Neural progenitor cell (in vitro differentiated cells): ENCODE results near the gene ARHGAP24. TPM values are rescaled to one million over a fixed set of nuclear protein-coding genes. Genes with fewer than 3 reads are reported as not detected.

Experiments
- DNase-seq: peaks from one replicate; pipeline ENCODE4 v3.0.0-alpha.2; 2016; ENCODE audit warnings: low spot score
- H2AFZ ChIP-seq: fragments of 200-600 bp; sonication (generic); replicated peaks from 2 replicates; pipeline ENCODE4 v1.6.1; 2016; ENCODE audit warnings: antibody characterized with exemption
- H3F3A ChIP-seq: fragments of 200-600 bp; sonication (generic); 2 replicates; pipeline ENCODE4 v1.6.1; 2016; ENCODE audit warnings: antibody characterized with exemption, low read depth
- H3K27ac ChIP-seq: fragments of 200-600 bp; sonication (generic); 2 replicates; pipeline ENCODE4 v1.5.1; 2016; ENCODE audit warnings: mild to moderate bottlenecking
- H3K27me3 ChIP-seq: fragments of 200-600 bp; sonication (generic); 2 replicates; pipeline ENCODE4 v1.6.1; 2016; ENCODE audit warnings: mild to moderate bottlenecking, moderate library complexity
- H3K36me3 ChIP-seq: fragments of 200-600 bp; sonication (generic); 2 replicates; pipeline ENCODE4 v1.5.1; 2016
- H3K4me1 ChIP-seq: fragments of 200-600 bp; sonication (generic); 2 replicates; pipeline ENCODE4 v1.6.1; 2016; ENCODE audit warnings: mixed run types
- H3K4me2 ChIP-seq: fragments of 200-600 bp; sonication (generic); 2 replicates; pipeline ENCODE4 v1.6.1; 2016
- H3K4me3 ChIP-seq: fragments of 200-600 bp; sonication (generic); 2 replicates; pipeline ENCODE4 v1.5.1; 2016
- H3K79me2 ChIP-seq: fragments of 200-600 bp; sonication (generic); 2 replicates; pipeline ENCODE4 v1.6.1; 2016; ENCODE audit warnings: low read depth
- H3K9ac ChIP-seq: fragments of 200-600 bp; sonication (generic); 2 replicates; pipeline ENCODE4 v1.6.1; 2016
- H3K9me3 ChIP-seq: fragments of 200-600 bp; sonication (generic); 2 replicates; pipeline ENCODE4 v1.5.1; 2016; ENCODE audit warnings: low read depth
- H4K20me1 ChIP-seq: fragments of 200-600 bp; sonication (generic); 2 replicates; pipeline ENCODE4 v1.6.1; 2016; ENCODE audit warnings: low read depth
- H3K27ac Mint-ChIP-seq: 3 replicates; pipeline ENCODE4 v1.8.0; 2021; ENCODE audit warnings: mixed read lengths
- H3K27me3 Mint-ChIP-seq: 2 replicates; pipeline ENCODE4 v1.8.0; 2022; ENCODE audit warnings: low read depth, mild to moderate bottlenecking, inconsistent platforms, moderate library complexity, mixed read lengths; ENCODE audit not compliant: insufficient read depth
- H3K36me3 Mint-ChIP-seq: 3 replicates; pipeline ENCODE4 v1.8.0; 2021; ENCODE audit warnings: mixed read lengths
- H3K4me1 Mint-ChIP-seq: 3 replicates; pipeline ENCODE4 v1.8.0; 2021; ENCODE audit warnings: mixed read lengths
- H3K4me3 Mint-ChIP-seq: 3 replicates; pipeline ENCODE4 v1.8.0; 2021; ENCODE audit warnings: mild to moderate bottlenecking, moderate library complexity, mixed read lengths
- H3K9me3 Mint-ChIP-seq: 3 replicates; pipeline ENCODE4 v1.8.0; 2020; ENCODE audit warnings: mixed read lengths
- CTCF ChIP-seq: fragments of 200-600 bp; sonication (generic); IDR thresholded peaks from 2 replicates; pipeline ENCODE4 v1.5.1; 2017; ENCODE audit warnings: antibody characterized with exemption, mild to moderate bottlenecking
- EZH2 ChIP-seq: fragments of 200-600 bp; sonication (generic); IDR thresholded peaks from 2 replicates; pipeline ENCODE4 v1.6.1; 2017; ENCODE audit warnings: antibody characterized with exemption, mild to moderate bottlenecking, moderate library complexity
- EZH2phosphoT487 ChIP-seq: fragments of 200-600 bp; sonication (generic); IDR thresholded peaks from 2 replicates; pipeline ENCODE4 v1.6.1; 2017; ENCODE audit warnings: antibody characterized with exemption
- total RNA-seq: library from RNA; depleted of rRNA; stranded (reverse); fragments of >200 nt; gene quantifications from 2 replicates; pipeline ENCODE4 v1.2.3, GENCODE V29; 2015; ENCODE audit warnings: low replicate concordance

ARHGAP24 gene
- total RNA-seq, 1 donor from 2014 or later: 2.2 TPM

- H3K9me3 ChIP-seq: no peaks in the 10 kb centered on the region
- no peaks in the 10 kb centered on the region for H4K20me1 ChIP-seq
- no peak overlapping the region for H3K4me3 Mint-ChIP-seq
- H3K36me3 Mint-ChIP-seq: no peaks in the 10 kb centered on the region
- no peak overlapping the region for H3K4me2 ChIP-seq
- TF ChIP-seq CTCF (no peak), EZH2phosphoT487 (no peak), EZH2 (no peak)
- no peaks in the 10 kb centered on the region for H3K4me1 ChIP-seq
- H3K36me3 ChIP-seq: no peaks in the 10 kb centered on the region
- no peaks in the 10 kb centered on the region for H3F3A ChIP-seq
- no peak overlapping the region for H3K27ac Mint-ChIP-seq
- no peaks in the 10 kb centered on the region for H3K79me2 ChIP-seq
- no peak overlapping the region for H3K4me3 ChIP-seq
- no peak overlapping the region for H3K9ac ChIP-seq
- no peaks in the 10 kb centered on the region for H3K27me3 Mint-ChIP-seq
- H3K27ac ChIP-seq: no peak overlapping the region
- DNase-seq: no peak
- H2AFZ ChIP-seq: no peak overlapping the region
- no peaks in the 10 kb centered on the region for H3K9me3 Mint-ChIP-seq
- H3K4me1 Mint-ChIP-seq: no peaks in the 10 kb centered on the region
- H3K27me3 ChIP-seq: no peaks in the 10 kb centered on the region
These were observed 314.3 kb downstream of the ARHGAP24 start for GRCh38 chr4:85789241-85789640.

GRCh38 chr4:85790582-85790981, 315.6 kb downstream of the ARHGAP24 start:
- no peak for TF ChIP-seq CTCF
- TF ChIP-seq EZH2phosphoT487: no peak
- no peak for TF ChIP-seq EZH2
- Histone ChIP-seq H3K79me2 (no peaks in the 10 kb centered on the region), H3K9ac (no peak overlapping the region), H4K20me1 (no peaks in the 10 kb centered on the region), H3K36me3 (no peaks in the 10 kb centered on the region), H3K4me1 (no peaks in the 10 kb centered on the region), H3K27me3 (no peaks in the 10 kb centered on the region), H3K27ac (no peak overlapping the region), H3F3A (no peaks in the 10 kb centered on the region), H3K9me3 (no peaks in the 10 kb centered on the region), H2AFZ (no peak overlapping the region), H3K4me2 (no peak overlapping the region), H3K4me3 (no peak overlapping the region)
- H3K9me3 Mint-ChIP-seq: no peaks in the 10 kb centered on the region
- H3K4me3 Mint-ChIP-seq: no peak overlapping the region
- no peak for DNase-seq
- H3K27me3 Mint-ChIP-seq: no peaks in the 10 kb centered on the region
- no peaks in the 10 kb centered on the region for H3K4me1 Mint-ChIP-seq
- no peaks in the 10 kb centered on the region for H3K36me3 Mint-ChIP-seq
- no peak overlapping the region for H3K27ac Mint-ChIP-seq

GRCh38 chr4:85792376-85793232, 317.7 kb downstream of the ARHGAP24 start:
- TF ChIP-seq EZH2phosphoT487: no peak
- no peak for TF ChIP-seq CTCF
- no peak for TF ChIP-seq EZH2

More at GRCh38 chr4:85792376-85793232, 317.7 kb downstream of the ARHGAP24 start:
- Histone ChIP-seq H2AFZ (no peak overlapping the region), H3F3A (no peaks in the 10 kb centered on the region), H3K27ac (no peak overlapping the region), H3K4me2 (no peak overlapping the region), H3K79me2 (no peaks in the 10 kb centered on the region), H3K4me3 (no peak overlapping the region), H3K9ac (no peak overlapping the region), H4K20me1 (no peaks in the 10 kb centered on the region), H3K36me3 (no peaks in the 10 kb centered on the region), H3K4me1 (no peaks in the 10 kb centered on the region), H3K9me3 (no peaks in the 10 kb centered on the region), H3K27me3 (no peaks in the 10 kb centered on the region)
- H3K36me3 Mint-ChIP-seq: no peaks in the 10 kb centered on the region
- no peak overlapping the region for H3K4me3 Mint-ChIP-seq
- H3K27ac Mint-ChIP-seq: no peak overlapping the region
- no peak for DNase-seq
- H3K27me3 Mint-ChIP-seq: no peaks in the 10 kb centered on the region
- no peaks in the 10 kb centered on the region for H3K4me1 Mint-ChIP-seq
- peaks cover 2% of the 10 kb centered on the region for H3K9me3 Mint-ChIP-seq
